Parathyroid adenoma (tissue), 2 donors: ENCODE data around the gene SSBP2.

Source experiments
- H2AFZ ChIP-seq: fragments of 300-600 bp; sonication (generic); one replicate; pipeline ENCODE4 v1.7.0; 2017; ENCODE audit warnings: antibody characterized with exemption, mild to moderate bottlenecking
- H3K27ac ChIP-seq: fragments of 300-600 bp; sonication (generic); one replicate; pipeline ENCODE4 v1.7.0; 2017
- H3K27me3 ChIP-seq: fragments of 300-600 bp; sonication (generic); one replicate; pipeline ENCODE4 v1.7.0; 2017; ENCODE audit warnings: low read length; ENCODE audit not compliant: control insufficient read depth, insufficient read depth
- H3K36me3 ChIP-seq: fragments of 300-600 bp; sonication (generic); one replicate; pipeline ENCODE4 v1.7.0; 2017; ENCODE audit warnings: low read length; ENCODE audit not compliant: control insufficient read depth, insufficient read depth
- H3K4me1 ChIP-seq: fragments of 300-600 bp; sonication (generic); one replicate; pipeline ENCODE4 v1.7.0; 2017; ENCODE audit warnings: control low read depth
- H3K4me2 ChIP-seq: fragments of 300-600 bp; sonication (generic); one replicate; pipeline ENCODE4 v1.7.0; 2017; ENCODE audit warnings: low read length
- H3K4me3 ChIP-seq: fragments of 300-600 bp; sonication (generic); one replicate; pipeline ENCODE4 v1.7.0; 2017; ENCODE audit warnings: low read depth, low read length
- H3K79me2 ChIP-seq: fragments of 300-600 bp; sonication (generic); one replicate; pipeline ENCODE4 v1.7.0; 2017; ENCODE audit warnings: control low read depth
- H3K9ac ChIP-seq: fragments of 300-600 bp; sonication (generic); one replicate; pipeline ENCODE4 v1.7.0; 2017; ENCODE audit warnings: mild to moderate bottlenecking
- H3K9me3 ChIP-seq: fragments of 300-600 bp; sonication (generic); one replicate; pipeline ENCODE4 v1.7.0; 2017; ENCODE audit warnings: low read length; ENCODE audit not compliant: control insufficient read depth
- TF ChIP-seq, protein P1 (sequence below): fragments of 300-600 bp; sonication (generic); IDR thresholded peaks from one replicate; pipeline ENCODE4 v1.7.0; 2017; ENCODE audit warnings: antibody characterized with exemption, mild to moderate bottlenecking
- donor health status: primary hyperparathyroidism.

The SSBP2 gene

GRCh38 chr5:81626524-81626923, 124.4 kb downstream of the SSBP2 start:
- H3K9me3 ChIP-seq = no peaks in the 10 kb centered on the region

DNA sequence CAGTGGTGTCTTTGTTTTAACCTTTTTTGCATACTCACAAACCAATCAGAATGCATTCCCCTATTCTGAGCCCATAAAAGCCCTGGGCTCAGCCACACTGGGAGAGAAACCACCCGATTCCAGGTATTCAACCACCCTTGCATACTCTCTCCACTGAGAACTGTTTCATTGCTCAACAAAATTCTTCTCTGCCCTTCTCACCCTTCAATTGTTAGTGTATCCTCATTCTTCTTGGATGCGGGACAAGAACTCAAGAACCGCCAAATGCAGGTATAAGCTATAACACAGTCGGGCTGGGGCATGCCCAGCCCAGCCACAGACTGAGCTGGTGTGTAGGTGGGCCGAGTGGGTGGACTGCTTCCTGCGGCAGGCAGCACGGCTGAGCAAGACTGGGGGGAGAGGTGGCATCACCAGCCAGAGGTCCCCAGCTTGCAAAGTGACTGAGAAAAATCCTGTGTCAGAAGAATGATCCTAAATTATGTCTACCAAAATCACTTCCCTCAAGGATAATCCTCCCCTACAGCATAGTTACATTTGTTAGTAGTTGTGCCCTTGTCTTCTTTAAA, 141.0 kb downstream of the SSBP2 start:
- Histone ChIP-seq H3K4me3 (no peak overlapping the region), H3K9me3 (no peaks in the 10 kb centered on the region), H3K4me1 (peaks cover 4% of the 10 kb centered on the region), H3K9ac (no peak overlapping the region), H3K79me2 (peaks cover 2% of the 10 kb centered on the region), H2AFZ (no peak overlapping the region), H3K4me2 (no peak overlapping the region), H3K27ac (no peak overlapping the region), H3K27me3 (no peaks in the 10 kb centered on the region), H3K36me3 (no peaks in the 10 kb centered on the region)
- TF ChIP-seq, protein P1, sequence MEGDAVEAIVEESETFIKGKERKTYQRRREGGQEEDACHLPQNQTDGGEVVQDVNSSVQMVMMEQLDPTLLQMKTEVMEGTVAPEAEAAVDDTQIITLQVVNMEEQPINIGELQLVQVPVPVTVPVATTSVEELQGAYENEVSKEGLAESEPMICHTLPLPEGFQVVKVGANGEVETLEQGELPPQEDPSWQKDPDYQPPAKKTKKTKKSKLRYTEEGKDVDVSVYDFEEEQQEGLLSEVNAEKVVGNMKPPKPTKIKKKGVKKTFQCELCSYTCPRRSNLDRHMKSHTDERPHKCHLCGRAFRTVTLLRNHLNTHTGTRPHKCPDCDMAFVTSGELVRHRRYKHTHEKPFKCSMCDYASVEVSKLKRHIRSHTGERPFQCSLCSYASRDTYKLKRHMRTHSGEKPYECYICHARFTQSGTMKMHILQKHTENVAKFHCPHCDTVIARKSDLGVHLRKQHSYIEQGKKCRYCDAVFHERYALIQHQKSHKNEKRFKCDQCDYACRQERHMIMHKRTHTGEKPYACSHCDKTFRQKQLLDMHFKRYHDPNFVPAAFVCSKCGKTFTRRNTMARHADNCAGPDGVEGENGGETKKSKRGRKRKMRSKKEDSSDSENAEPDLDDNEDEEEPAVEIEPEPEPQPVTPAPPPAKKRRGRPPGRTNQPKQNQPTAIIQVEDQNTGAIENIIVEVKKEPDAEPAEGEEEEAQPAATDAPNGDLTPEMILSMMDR = no peak

More at GRCh38 chr5:81626524-81626923, 124.4 kb downstream of the SSBP2 start:
- Histone ChIP-seq H3K4me2 (no peak overlapping the region), H2AFZ (no peak overlapping the region), H3K27me3 (no peaks in the 10 kb centered on the region), H3K36me3 (no peaks in the 10 kb centered on the region), H3K9ac (no peak overlapping the region), H3K79me2 (peaks cover 5% of the 10 kb centered on the region), H3K4me3 (no peak overlapping the region), H3K27ac (no peak overlapping the region), H3K4me1 (no peaks in the 10 kb centered on the region)
- TF ChIP-seq, protein P1 = no peak

DNA sequence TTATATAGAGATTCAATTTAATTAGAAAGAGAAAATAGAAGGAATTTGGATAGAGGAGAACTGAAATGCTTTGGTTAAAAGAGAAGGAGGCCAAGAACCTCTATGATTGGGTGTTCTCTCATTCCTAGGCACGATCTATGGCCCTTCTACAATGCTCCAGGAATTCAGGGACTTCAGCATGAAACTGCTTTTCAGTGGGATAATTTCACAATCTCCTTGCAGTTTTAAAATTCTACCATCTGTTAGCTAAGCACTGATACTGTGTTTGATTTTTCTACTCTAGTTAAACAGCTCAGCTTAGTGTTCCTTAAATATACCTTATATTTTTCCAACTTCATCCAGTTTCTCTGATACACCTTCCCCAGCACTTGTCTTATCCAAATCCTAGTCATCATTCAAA, 141.9 kb downstream of the SSBP2 start:
- Histone ChIP-seq H3K9me3 (no peaks in the 10 kb centered on the region), H3K79me2 (peaks cover 2% of the 10 kb centered on the region), H3K4me3 (no peak overlapping the region), H3K27ac (no peak overlapping the region), H3K4me2 (no peak overlapping the region), H3K4me1 (no peaks in the 10 kb centered on the region), H2AFZ (no peak overlapping the region), H3K9ac (no peak overlapping the region), H3K27me3 (no peaks in the 10 kb centered on the region), H3K36me3 (no peaks in the 10 kb centered on the region)
- TF ChIP-seq, protein P1 = no peak

DNA sequence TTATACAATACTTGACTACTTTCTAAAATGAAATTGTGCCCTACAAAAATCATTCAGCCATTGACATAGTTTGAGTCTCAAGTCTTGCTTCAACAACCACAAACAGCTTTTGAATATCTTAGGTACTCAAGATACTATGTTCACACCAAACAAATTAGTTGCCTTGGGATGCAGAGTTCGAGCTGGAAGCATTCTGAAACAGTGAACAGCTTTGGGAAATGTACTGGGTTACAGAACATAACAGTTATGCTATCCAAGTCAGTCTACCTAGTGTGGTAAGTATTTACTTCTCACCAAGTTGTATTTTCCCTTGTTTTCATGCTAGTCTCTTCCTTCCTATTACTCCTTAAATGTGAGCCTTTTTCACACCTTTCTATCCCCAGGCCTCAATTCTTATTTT, 143.2 kb downstream of the SSBP2 start:
- no peak overlapping the region for H3K4me2 ChIP-seq
- H3K4me3 ChIP-seq = no peak overlapping the region
- TF ChIP-seq, protein P1 = no peak
- no peak overlapping the region for H3K9ac ChIP-seq
- H3K4me1 ChIP-seq = no peaks in the 10 kb centered on the region
- no peak overlapping the region for H2AFZ ChIP-seq
- no peaks in the 10 kb centered on the region for H3K9me3 ChIP-seq
- H3K27me3 ChIP-seq = no peaks in the 10 kb centered on the region
- no peak overlapping the region for H3K27ac ChIP-seq
- peaks cover 2% of the 10 kb centered on the region for H3K79me2 ChIP-seq
- no peaks in the 10 kb centered on the region for H3K36me3 ChIP-seq

DNA sequence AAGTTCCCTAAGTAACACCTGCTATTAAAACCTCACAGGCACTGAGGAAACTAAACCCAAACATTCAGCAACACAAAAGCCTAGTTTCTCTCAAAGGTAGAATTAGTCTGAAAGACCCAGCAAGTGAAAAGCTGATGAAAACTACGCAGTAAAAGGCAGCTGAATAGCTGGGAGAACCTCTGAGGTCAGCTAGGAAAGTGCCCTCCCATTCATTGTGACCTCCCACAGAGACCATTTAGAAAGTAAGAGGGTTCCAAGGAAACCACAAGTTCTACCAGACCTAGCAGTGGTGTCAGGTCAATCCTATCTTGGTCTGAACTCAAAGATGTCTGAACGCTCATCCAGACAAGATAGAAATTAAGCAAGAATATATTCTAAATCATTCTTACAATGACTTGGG, 144.7 kb downstream of the SSBP2 start:
- no peak overlapping the region for H2AFZ ChIP-seq

More for the DNA sequence above, 144.7 kb downstream of the SSBP2 start:
- H3K27me3 ChIP-seq = no peaks in the 10 kb centered on the region
- no peak overlapping the region for H3K4me3 ChIP-seq
- H3K4me1 ChIP-seq = no peaks in the 10 kb centered on the region
- TF ChIP-seq, protein P1 = no peak
- peaks cover 2% of the 10 kb centered on the region for H3K79me2 ChIP-seq
- no peaks in the 10 kb centered on the region for H3K9me3 ChIP-seq
- H3K4me2 ChIP-seq = no peak overlapping the region
- H3K27ac ChIP-seq = no peak overlapping the region
- no peak overlapping the region for H3K9ac ChIP-seq
- H3K36me3 ChIP-seq = no peaks in the 10 kb centered on the region
